SHP77 treated with DMSO at 0.1 percent for 48 hours (cell line): ENCODE measurements around the gene KIAA2012.

Experiments used
- DNase-seq: peaks from one replicate; lab custom pipeline; 2025; lab: John Stamatoyannopoulos, UW

KIAA2012 gene

GRCh38 chr2:202149936-202150335, 76.9 kb downstream of the KIAA2012 start:
- DNase-seq: no peak

DNA sequence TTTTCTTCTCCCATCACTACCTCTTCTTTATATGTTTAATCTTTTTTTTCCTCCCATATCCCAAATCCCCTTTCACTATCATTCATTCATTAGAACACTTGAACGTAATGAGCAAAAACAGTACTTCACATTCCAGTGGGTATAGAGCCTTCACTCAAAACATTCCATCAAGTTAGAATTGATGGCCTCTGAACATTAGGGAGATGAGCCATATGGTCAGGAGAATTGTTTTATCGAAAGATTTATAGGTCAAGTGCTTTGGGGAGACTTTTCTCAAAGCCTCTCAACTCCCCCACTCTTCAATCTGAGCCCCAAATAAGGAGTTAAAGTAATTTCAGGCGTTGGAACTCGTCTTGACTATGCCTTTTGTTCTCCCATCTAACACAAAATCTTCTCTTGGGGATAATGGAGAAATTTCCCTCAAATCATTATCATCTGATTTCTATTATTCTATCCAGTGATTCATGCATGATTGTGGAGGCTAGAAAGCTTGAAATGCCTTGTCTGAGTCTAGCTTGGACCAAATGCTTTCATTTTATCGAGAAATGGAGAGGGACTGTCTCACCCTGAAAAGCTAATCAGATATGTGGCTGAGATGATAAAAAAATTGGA, 79.2 kb downstream of the KIAA2012 start:
- DNase-seq: no peak

DNA sequence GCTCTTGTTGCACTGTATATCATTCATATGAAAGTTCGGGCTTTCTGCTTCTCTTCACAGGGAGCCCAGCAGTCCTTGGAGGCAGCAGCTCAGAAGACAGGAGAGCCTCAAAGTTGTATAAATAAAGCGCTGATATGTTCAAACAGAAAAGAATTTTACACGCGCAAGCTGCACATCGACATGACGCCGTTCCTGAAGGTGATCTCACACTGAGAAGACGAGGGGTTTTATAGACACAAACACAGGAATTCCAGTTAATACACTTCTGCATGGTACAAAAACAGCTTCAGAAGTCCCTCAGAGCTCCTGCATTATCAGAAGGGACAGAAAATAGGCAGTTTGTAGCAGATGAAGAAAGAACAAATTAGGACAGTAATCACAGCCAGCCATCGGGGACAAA, 81.6 kb downstream of the KIAA2012 start:
- DNase-seq: no peak

DNA sequence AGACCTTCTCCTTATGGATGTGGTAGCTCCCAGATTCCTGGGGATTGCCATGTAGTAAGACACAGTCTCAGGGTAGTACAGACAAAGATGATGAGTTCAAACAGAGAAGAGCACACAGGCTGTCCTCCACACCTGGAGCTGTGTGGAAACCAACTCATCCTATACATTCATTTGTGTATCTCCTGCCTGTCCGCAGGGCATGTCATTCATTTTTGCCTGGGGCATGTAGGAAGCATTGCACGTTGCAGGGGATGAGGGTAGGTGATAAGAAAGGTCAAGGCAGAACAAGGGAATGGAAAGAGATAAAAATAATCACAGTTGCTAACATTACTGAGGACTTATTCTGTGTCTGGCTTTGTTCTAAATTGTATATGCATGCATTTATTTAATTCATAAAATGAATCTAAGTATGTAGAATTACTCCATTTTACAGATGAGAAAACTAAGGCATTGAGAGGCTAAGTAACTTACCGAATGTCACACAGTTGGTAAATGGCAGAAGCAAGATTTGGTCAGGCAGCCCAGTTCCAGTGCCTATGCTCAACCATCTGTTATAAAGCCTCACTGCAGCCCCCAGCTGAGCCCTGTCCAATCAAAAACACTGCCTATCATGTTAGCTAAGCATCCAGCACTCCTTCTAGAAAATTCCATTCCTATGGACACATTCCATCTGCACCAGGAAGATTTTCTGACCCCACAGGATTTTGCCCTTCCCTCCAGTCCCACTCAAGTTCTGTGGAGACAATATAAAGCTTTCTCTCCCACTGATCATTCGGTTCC, 84.3 kb downstream of the KIAA2012 start:
- no peak for DNase-seq

DNA sequence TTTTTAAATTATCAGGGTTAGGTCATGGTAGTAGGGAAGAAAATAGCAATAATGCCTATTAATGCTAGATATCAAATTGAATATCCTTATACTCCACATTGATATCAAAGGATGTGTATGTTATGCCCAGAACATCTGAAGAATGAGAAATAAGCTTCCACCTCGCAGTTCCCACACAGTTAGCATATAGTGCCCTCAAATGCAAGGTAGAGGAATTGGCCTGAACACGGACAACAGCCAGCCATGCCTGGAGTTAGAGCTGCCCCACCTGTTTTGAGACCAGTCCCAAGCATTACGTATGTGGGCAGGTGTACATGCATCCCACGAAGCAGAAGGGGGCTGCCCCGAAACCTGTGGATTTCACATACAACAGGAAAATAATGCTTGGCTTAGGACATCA, 85.7 kb downstream of the KIAA2012 start:
- no peak for DNase-seq

DNA sequence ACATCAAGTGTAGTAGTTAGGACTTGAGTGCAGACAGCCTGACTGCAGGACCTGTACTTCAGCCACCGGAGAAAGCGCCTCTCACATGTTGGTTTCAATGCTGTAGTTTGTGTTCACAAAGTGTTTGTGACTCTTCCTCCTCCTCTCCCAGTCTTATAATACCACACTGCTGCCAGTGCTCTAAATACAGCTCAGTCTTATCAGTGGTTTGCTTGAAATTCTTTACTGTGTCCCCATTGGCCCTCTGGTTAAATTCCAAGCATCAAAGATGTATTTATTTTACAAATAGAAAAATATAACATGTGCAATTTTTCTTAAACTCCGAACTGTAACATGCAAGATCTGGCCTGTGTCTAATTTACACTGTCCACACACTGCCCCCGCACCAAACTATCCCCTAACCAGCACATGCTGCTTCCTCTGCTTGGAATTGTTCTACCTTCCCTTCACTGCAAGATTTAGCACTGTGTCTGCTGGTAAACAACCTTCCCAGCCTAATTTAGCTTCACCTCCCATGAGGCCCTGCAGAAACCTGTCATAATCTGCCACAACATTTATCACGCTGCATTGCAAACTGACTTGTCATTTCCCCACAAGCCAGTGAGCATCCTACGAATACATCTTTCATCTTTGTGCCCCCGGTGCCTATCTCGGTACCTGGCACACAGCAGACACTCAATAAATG, 88.2 kb downstream of the KIAA2012 start:
- no peak for DNase-seq

GRCh38 chr2:202164411-202164810, 91.4 kb downstream of the KIAA2012 start:
- no peak for DNase-seq

DNA sequence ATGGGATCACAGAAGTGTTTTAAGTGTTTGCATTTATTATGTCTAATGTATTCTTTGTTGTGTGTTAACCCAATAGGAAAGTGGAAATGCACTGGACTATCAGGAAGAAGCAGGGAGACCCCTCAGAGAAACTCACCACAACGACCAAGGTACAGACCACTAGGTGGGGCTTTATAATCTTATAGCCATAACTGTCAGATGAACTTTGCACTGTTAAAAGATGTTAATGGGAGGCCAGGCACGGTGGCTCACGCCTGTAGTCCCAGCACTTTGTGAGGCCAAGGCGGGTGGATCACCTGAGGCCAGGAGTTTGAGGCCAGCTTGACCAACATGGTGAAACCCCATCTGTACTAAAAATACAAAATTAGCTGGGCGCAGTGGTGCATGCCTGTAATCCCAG, 92.2 kb downstream of the KIAA2012 start:
- no peak for DNase-seq

DNA sequence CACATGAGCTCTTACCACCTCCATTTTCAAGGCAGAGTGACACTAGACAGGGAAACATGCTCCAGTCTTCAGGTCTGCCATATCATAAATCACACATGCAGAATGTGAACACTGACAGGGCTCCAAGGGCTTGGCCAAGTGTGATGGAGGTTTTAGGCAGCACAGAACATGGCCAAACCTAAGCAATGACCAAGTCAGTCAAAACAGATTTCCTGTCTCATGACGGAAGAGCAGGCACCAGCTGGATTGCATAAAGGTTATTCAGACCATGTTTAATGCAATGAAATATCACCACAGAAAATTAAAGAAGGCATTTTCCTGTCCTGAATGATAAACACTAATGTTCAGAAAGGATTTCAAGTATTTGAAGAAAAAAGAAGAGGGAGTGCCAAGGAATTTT, 92.9 kb downstream of the KIAA2012 start:
- DNase-seq: no peak

GRCh38 chr2:202169131-202169530, 96.1 kb downstream of the KIAA2012 start:
- no peak for DNase-seq

DNA sequence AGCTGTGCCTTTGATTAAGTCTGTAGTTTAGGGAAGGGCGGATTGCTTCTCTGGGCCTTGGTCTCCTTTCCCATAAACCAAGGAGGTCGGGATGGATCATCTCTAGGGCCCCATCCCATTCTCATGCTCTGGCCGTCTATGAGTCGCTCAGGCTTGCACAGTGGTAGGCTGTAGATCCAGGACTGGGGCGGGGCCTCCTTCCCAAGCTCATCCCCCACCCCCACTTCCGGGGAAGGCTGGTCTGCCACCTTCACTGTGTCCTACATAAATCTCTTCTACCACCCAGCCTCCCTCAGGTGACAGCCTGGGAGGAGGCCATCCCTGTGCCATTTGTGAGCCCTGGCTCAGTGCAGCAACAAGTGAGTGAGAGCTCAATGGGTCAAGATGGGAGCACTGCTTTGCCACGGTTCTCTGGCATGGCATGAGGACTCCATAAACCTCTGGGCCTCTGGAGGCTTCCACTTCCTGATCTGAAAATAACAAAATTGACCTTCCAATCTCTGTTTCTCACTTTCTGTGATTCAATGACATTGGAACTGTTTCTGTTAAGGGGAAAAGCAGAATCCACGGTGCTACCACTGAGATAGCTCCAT, 96.9 kb downstream of the KIAA2012 start:
- DNase-seq: no peak

DNA sequence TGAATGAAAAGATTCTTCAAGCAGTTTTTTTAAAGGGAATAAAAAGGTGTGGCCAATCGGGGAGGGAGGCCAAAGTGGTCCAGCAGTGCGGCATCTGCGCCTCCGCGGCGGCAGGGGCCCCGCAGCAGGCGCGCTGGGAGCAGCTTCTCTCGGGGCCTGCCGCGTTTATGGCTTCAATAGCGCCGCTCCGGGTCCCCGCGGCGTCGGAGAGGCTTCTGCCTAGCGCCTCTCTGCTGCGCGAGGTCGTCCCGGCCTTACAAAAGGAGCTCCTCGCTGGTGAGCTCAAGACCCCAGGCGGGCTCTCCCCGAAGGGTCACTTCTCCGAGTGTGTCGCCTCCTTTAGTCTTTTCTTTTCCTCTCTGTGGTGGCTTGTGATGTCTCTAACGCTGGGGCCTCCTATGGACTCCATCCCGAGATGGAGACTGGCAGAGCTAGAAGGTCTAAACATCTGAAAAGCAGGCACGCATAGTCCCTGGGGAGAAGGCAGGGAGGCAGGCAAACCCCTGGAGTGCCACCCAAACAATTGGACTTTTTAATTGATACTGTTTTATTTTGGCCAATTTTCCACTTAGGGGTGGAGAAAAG, 98.3 kb downstream of the KIAA2012 start:
- DNase-seq: no peak

DNA sequence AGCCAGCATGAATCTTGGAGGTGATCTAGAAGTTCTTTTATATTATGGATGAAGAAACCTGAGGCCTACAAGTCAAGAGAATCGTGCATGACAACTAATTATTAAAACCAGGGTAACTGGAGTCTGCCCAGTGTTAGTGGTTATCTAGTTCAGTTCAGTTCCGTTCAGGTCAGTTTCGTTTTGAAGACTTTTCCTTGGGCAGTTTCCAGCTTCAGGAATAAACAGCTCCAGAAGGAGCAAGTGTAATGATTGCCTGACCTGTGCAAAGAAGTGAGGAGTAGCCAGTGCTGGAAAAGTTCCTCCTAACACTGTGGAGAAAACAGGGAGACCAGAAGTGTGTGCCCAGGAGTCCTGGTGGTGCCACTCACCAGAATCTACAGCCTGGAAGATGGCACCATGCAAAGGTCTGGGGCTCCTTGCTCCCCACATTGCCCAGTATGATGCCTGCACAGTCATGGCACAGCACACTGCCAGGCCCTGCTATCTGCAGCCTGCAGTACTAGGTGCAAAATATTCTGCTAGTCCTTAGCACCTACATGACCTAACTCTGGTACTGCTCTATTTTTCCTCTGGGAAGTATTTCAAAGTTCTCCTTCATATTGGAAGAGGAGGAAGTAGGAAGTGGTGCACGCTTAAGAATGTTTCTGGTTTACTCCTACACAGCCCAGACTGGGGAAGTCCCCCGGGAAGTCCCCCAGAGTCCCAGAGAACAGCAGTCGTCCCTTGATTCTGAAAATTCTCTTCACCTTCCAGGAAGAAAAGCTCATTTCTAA, 99.6 kb downstream of the KIAA2012 start:
- DNase-seq: no peak

- DNase-seq: peak; percentile 22
Measured at GRCh38 chr2:202178346-202178958, 105.4 kb downstream of the KIAA2012 start.

DNA sequence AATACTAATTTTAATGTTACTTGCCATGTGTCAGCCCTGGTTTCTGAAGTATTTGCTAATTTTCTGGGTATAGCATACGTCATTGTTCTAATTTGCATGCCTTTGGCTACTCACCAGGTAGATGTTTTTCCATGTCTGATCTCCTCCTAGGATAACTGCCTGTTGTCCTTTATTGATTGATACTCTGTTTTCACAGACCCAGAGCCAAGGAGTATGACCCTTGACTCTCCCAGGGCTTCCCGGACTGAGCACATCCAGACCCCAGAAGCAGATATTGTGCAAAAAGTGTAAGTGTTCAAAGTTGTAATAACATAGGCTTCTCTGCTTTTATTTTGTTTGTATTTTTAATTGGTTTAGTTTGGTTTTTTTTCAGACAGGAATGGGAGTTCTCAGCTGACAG, 111.5 kb downstream of the KIAA2012 start:
- DNase-seq: no peak

DNA sequence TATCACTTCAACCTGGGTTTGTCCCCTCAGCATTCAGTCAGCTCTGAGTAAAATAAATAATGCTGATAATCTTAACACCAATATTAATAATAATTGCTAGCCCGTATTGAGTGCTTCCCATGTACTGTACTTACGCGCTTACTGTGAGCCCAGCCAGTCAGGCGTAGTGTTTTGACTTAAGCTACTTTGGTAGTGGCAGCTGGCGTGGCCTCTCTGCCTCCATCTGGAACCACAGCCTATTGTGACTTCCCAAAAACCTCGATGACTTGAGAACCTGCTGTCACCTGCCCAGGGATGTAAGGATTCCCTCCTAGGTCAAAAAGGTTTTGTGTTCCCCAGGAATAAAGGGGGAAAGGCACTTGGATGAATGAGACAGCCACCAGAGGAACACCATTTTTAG, 112.1 kb downstream of the KIAA2012 start:
- DNase-seq: no peak

DNA sequence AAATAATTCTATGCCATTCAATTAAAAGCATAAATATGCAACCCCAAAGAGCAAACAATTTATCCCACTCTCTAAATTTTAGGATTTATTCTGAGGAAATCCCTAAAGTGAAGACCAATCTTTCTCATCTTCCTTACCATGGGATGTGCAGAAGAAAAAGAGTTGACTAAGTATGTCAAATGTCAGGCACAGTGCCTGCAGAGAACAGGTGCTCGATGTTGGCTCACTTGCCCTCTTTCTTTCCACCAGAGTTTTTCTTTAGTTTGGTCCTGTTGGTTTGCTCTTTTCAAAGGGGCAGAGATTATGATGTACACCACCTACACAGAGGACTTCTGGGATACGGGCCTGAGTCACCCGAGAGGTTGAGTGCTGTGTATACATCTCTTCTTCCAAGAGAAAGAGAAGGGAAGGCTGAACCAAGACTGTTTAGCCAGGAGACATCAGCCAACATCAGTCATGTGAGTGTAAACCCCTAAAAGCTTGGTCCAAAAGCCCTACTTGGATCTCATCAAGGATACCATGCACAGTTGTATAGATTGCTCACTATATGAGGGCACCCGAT, 113.7 kb downstream of the KIAA2012 start:
- no peak for DNase-seq

- DNase-seq: no peak
Measured at GRCh38 chr2:202187570-202187969, 114.5 kb downstream of the KIAA2012 start.

DNA sequence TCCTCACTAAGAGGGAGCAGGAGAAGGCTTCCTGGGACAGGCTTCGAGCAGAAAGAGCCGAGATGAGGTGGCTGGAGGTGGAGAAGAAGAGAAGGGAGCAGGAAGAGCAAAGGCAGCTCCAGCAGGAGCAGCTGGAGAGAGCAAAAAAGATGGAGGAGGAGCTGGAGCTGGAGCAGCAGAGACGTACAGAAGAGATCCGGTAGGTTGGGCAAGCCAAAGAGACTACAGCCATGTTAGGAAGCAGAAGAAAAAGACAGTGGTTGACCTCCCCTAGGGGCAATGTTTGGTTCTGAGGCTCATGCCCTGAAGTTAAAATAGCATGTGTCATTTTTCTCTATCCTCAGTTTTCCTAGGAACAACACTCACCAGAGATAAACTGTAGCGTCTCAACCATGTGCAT, 120.2 kb downstream of the KIAA2012 start:
- no peak for DNase-seq

DNA sequence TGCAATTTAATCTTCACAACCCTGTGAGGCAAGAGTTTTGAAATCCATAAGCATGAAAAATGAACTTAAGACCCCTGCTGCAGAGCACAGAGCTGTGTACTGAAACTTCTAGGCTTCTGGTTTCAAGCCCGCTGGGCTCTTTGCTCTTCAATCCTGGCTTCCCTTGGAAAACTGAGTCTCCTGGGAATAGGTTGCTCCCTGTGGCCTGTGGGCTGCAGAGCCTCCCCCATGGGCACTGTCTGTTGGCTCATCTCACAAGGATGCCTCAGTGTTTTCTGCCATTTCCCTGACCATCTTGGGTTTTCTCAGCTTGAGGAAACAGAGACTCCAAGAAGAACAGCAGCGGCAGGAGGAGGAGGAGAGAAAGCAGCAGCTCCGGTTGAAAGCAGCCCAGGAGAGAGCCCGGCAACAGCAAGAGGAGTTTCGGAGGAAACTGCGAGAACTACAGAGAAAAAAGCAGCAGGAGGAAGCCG, 120.9 kb downstream of the KIAA2012 start:
- DNase-seq: no peak

GRCh38 chr2:202194418-202194817, 121.4 kb downstream of the KIAA2012 start:
- DNase-seq: no peak
